Fibroblast of peridontal ligament (primary cell): ENCODE results near the gene TMEM86B.

Source experiments
- DNase-seq: peaks from one replicate; pipeline ENCODE4 v3.0.0-alpha.2; 2010; ENCODE audit errors: extremely low read depth

Gene TMEM86B

DNA sequence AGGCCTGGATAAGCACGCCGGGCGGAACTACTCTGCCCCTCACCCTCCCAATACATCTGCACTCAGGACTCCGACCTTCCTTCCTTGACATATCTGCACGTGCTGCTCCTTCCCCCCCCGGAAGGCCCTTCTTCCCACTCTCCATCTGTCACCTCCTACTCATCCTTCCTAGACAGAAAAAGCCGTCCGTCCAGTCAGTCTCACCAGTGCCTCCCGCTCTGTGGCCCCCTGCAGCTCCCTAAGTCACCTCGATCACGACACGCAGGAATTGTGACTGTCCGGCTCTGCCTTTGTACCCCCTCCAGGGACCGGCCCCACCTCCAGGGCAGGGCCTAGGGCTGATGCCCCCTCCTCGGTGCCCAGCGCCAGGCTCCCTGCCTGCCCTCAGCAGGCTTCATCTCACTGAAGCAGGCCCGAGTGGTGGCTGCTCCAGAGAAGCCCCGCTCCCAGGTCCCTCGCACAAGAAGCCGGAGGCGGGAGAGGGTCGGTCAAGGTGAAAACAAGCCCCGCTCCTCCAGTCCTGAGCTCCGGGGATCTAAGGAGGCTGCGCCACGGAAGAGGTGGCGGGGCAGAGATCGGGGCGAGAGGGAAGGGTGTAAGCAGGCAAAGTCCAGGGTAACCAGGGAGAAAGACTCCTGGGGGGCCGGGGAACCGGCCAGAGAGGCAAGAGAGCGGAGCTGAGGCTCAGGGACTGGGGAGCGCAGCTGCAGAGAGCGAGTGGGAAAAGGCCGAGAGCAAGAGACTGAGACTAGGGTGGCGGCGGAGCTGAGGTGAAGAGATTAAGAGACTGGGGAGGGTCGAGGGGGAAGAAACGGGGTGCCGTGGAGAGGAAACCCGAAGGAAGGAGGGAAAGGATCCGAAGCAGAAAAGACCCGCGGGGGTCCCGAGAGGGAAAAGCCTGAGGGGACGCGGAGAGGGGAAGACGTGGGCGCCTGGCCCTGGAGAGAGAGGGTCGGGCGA lies 29.2 kb upstream of the TMEM86B start:
- peak; percentile 5 for DNase-seq

- peak; percentile 5 for DNase-seq
Observed at GRCh38 chr19:55256562-55257460, 28.2 kb upstream of the TMEM86B start.

DNA sequence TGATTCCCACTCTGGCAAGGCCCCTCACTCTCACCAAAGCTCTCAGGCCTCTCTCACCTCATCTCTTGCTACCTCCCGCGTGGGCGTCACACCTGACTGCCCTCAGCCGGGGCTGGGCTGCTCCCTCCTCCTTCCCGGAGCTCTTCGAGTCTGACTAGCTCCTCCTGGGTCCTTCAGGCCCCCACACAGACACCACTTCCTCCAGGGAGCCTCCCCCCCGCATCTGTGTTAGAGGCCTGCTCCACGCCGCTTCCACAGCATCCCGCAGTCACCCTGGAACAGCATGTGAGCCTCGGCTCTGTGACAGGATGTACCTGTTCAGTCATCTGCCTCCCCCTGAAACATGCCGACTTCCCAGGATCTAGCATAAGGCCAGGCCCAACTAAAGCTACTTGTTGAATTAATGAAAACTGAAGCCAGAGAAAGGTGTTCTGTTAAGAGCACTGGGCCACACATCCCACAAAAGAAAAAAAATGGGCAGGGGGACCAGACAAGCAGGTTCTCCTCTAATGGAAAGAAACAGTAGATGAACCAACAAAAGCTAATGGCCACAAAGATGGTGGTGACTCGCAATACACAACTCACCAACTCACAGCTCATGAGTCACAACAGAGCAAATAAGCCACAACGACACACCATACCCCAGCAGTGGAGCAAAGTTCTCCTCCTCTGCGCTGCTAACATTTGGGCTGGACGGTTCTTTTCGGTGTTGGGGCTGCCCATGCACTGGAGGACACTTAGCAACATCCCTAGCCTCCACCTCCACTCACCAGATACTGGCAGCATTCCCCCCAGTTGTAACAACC lies 27.3 kb upstream of the TMEM86B start:
- peak; percentile 10 for DNase-seq

GRCh38 chr19:55254625-55254977 lies 26.0 kb upstream of the TMEM86B start:
- DNase-seq: no peak

GRCh38 chr19:55253842-55254624 lies 25.5 kb upstream of the TMEM86B start:
- no peak for DNase-seq

DNA sequence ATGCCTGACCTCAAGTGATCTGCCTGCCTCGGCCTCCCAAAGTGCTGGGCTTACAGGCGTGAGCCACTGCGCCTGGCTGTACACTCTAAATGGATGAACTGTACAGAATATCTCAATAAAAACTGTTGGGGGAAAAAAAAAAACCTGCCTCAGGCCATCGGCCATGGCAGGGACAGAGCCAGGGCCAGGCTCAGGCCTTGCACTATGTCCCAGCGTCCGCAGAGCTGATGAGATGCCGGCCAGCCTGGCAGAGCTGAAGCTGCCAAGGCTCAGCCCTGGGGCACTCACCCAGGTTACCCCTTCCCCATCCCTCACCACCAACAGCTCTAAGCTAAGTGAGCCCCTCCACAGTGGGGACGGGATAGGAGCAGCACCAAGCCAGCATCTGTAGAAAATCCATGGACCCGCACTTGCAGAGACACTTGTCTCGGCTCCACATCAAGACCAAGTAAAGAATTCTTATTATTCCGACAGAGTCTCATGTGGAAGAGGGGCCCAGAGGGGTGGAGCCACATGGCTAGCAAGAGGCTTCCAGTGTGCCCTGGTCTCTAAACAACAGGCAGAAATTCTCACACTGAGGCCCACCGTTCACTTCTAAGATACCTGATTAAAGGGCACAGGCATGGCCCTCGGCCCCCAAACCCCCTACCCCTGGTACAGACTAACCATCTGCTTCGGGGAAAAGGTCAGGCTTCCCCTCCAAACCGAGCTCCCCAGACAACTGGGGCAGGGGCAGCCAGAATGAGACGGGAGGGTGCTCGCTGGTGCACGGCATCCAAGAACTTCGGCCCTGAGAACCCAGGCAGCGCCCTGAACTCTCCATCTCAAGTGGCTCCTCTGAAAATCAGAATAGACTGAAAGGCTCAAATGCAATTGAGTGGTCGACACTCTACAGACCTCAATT lies 24.4 kb upstream of the TMEM86B start:
- no peak for DNase-seq

- DNase-seq: peak; percentile 8
Observed at GRCh38 chr19:55251341-55252081, 22.9 kb upstream of the TMEM86B start.

DNA sequence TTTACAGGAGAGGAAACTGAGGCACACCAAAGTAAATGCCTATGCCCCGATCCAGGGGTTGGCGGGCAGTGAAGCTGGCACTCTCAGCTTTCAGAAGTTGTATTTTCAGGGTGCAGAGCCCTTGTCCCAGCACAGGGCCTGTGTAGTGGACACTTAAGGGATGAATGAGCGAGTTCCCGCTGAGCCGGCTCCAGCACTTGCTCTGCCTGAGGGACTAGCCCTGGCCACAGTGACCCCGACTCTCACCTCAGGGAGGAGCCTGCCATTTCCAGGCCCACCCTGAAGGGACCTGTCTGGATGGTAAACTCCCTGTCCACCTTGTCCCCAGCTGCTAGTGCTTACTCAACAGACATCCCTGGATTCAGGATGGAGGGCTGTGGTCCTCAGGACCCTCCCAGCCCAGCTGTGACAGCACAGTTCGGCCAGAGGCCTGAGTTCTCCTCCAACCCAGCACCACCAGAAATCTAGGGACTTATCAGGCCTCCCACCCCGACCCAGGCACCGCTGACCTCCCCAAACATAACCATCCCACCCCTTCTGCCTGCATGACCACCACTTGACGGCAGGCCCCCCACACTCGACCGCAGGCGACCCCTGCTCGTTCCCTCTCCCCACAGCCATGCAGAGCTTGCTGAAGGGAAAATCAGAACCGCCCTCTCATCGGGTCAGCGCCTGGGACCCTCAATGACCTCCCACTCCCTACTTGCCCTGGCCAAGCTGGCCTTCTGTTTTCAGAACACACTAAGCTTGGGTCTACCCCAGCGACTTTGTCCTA lies 21.9 kb upstream of the TMEM86B start:
- DNase-seq: no peak

GRCh38 chr19:55249841-55250240 lies 21.3 kb upstream of the TMEM86B start:
- DNase-seq: no peak

DNA sequence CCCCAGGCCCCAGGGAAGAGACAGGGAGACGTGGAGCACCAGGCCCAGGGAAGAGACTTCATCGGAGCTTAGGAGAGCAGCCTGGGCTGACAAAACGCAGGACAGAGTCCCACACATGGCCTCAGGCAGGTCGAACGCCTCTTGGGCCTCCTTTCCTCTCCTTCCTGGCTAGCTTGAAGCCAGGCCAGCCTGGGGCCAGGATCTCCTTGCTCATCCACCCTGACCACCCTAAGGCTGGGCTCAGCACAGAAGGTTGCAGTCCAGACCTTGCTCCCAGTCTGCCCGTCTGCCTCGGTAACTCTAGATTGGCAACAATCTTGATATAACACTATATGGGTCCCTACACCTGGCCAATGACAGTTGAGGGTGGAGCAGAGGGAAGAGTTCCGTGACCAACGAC lies 20.1 kb upstream of the TMEM86B start:
- DNase-seq: no peak

DNA sequence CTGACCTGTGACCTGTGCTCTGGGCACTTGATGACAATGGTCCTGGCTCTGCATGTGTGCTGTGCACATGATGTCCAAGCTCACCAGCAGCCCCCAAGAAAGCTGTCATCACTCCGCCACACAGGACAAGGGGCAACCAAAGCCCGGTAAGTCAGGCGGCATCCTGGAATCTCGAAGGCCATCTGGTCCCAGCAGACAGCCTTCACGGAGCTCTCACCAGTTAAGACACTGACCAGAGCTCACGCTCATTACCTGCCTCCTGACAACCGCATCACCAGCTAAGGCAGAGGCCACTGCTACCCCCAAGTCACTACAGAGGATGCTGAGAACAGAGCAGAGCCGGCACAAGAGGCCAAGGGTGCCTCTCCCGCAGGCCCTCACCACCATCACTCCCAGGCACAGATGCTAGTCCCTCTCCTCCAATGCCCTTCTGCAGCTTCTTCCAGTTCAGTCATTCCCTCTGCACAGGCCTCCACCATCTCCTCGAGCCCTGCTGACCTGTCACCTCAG lies 19.7 kb upstream of the TMEM86B start:
- no peak for DNase-seq

DNA sequence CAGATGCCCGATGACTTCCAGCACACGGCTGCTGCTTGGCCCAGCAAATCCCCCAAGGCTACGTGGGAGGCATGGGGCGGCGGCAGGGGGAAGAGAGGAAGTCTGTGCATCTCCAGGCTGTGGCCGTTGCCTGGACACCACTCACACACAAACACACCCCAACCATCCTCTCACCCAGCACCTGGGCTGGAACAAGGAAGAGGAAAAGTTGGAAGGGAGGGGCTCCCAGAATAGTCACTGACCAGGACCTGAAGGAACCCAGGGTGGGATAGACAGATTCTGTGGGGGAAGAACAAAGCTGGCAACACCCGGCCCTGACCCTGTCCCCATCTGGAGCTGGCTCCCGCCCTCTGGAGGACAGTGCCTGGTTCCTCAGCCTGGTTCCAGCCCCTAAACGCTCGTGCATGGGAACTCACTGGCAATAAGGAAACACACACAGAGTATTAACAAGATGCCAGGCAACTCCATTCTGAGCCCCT lies 19.1 kb upstream of the TMEM86B start:
- DNase-seq: peak; percentile 9

GRCh38 chr19:55246462-55247451 lies 18.2 kb upstream of the TMEM86B start:
- DNase-seq: no peak

GRCh38 chr19:55245236-55245904 lies 16.8 kb upstream of the TMEM86B start:
- no peak for DNase-seq

GRCh38 chr19:55244004-55244680 lies 15.6 kb upstream of the TMEM86B start:
- DNase-seq: no peak

DNA sequence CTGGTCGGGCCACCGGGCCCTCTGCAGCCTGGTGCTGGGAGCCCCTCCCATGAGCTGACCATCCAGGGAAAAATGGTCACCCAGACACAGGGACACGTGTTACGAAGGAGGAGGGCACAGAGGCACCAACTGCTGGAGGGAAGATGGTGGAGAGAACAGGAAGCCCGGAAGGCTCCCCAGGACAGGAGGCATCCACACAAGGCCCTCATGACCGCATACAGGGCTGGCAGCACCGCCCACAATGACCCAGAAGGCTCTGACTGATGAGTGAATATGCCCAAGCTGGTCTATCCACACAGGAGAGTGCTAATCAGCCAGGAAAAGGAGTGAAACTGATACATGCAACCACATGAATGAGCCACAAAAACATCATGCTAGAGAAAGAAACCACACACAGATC lies 14.0 kb upstream of the TMEM86B start:
- DNase-seq: no peak
